K562 (cell line): Measurements from ENCODE around the gene ZNF12. TPM values are rescaled to one million over a fixed set of nuclear protein-coding genes. Genes with fewer than 3 reads are reported as not detected.

ENCODE experiments used
- MIER1 ChIP-seq: fragments of 450-650 bp; IDR thresholded peaks from 2 replicates; pipeline ENCODE4 v1.6.1; 2016; ENCODE audit warnings: antibody characterized with exemption, mild to moderate bottlenecking, low read depth
- RAD51 ChIP-seq: fragments of 450-650 bp; IDR thresholded peaks from 2 replicates; pipeline ENCODE4 v1.7.1; 2016; ENCODE audit warnings: low read depth, mild to moderate bottlenecking, borderline replicate concordance
- SMARCA4 ChIP-seq: fragments of 450-650 bp; IDR thresholded peaks from 2 replicates; pipeline ENCODE4 v1.6.1; 2016
- ZNF444 ChIP-seq: fragments of 250-450 bp; sonication (Bioruptor Pico); IDR thresholded peaks from 2 replicates; pipeline ENCODE4 v1.4.0; 2020; ENCODE audit warnings: mild to moderate bottlenecking, moderate library complexity
- ZNF639 ChIP-seq, 2 experiments: fragments of 200-800 bp in 1 of 2; sonication (Bioruptor generic) in 1 of 2; sonication (generic) in 1 of 2; formaldehyde crosslinking in 1 of 2; IDR thresholded peaks in 1 of 2; conservative IDR thresholded peaks in 1 of 2; 2 replicates each; pipeline versions ENCODE4 v1.5.0 to v1.6.1; 2016 to 2020; ENCODE audit warnings: missing compliant biosample characterization in 1 of 2, missing genetic modification characterization in 1 of 2, missing genetic modification reagents in 1 of 2
- ZNF696 ChIP-seq: fragments of 250-450 bp; sonication (Bioruptor Pico); conservative IDR thresholded peaks from 2 replicates; pipeline ENCODE4 v1.4.0; 2020; ENCODE audit warnings: mild to moderate bottlenecking, moderate library complexity
- polyA plus RNA-seq, 8 experiments: library from polyadenylated mRNA; depleted of rRNA in 4 of 8; stranded (reverse) in 5 of 8; unstranded in 3 of 8; fragments of >200 nt; fragmentation: Nextera tagmentation in 2 of 8; fragmentation: Illumina TruSeq in 1 of 8; extraction: Ambion mirVana in 2 of 8; extraction: Trizol in 1 of 8; gene quantifications; 2 replicates each; pipeline versions ENCODE4 v1.2.1 to v1.2.3, GENCODE V29; 2011 to 2014; ENCODE audit warnings: inconsistent platforms in 1 of 8, missing spikeins in 1 of 8
- total RNA-seq, 7 experiments: library from RNA; depleted of rRNA in 6 of 7; stranded (reverse); fragments of >200 nt in 6 of 7; fragmentation: Illumina TruSeq in 2 of 7; extraction: Trizol in 2 of 7; gene quantifications; 2 replicates each; pipeline versions ENCODE4 v1.2.1 to v1.2.3, GENCODE V29; 2011 to 2021; ENCODE audit warnings: low replicate concordance in 1 of 7
- TF ChIP-seq, protein P1 (sequence below): fragments of 450-650 bp; IDR thresholded peaks from 2 replicates; pipeline ENCODE4 v1.6.1; 2016; ENCODE audit warnings: low read depth
- TF ChIP-seq, protein P2 (sequence below): fragments of 150-350 bp; IDR thresholded peaks from 2 replicates; pipeline ENCODE4 v1.6.1; 2014; ENCODE audit warnings: low read depth, mild to moderate bottlenecking, low read length, borderline replicate concordance
- TF ChIP-seq, protein P3 (sequence below), 3 experiments: fragments of 200-800 bp in 1 of 3; fragments of 250-450 bp in 1 of 3; fragments of 450-650 bp in 1 of 3; sonication (Bioruptor Pico) in 1 of 3; sonication (Bioruptor generic) in 1 of 3; formaldehyde crosslinking in 1 of 3; IDR thresholded peaks; 2 replicates each; pipeline versions ENCODE4 v1.6.1 to v1.8.0; 2016 to 2022; ENCODE audit warnings: mild to moderate bottlenecking in 2 of 3, missing genetic modification characterization in 2 of 3, missing compliant biosample characterization in 1 of 3, moderate library complexity in 1 of 3

ZNF12 gene
- total and polyA plus RNA-seq, 9 of the 15 experiments (the other 6 are each of a cell fraction or from before 2014, with no cell fraction given) = 5.8 to 32.3 (median 18.9) TPM

DNA sequence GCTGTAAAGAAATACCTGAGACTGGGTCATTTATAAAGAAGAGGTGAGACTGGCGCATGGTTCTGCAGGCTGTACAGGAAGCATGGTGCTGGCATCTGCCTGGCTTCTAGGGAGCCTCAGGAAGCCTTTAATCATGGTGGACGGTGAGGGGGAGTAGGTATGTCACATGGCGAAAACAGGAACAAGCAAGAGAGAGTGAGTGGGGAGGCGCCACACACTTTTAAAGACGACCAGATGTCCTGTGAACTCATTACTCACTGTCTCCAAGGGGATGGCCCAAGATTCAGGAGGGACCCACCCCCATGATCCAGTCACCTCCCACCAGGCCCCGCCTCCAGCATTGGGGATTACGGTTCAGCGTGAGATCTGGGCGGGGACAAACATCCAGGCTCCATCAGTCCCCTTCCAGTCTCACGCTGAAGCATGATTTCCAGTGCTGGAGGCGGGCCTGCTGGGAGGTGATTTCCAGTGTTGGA, 66.5 kb downstream of the ZNF12 start (continued):
- TF ChIP-seq SMARCA4 (0 out of 2 replicates have a peak, but pooled peaks have one; percentile 26), ZNF639 (CRISPR knock-in tag; conservative IDR thresholded peaks at IDR 0.05 in 1 of 2, IDR thresholded peaks at IDR 0.05 in 1 of 2) (no peak), MIER1 (no peak), RAD51 (peak; percentile 83), ZNF444 (CRISPR knock-in tag) (no peak), ZNF696 (no peak)
- TF ChIP-seq, protein P1, sequence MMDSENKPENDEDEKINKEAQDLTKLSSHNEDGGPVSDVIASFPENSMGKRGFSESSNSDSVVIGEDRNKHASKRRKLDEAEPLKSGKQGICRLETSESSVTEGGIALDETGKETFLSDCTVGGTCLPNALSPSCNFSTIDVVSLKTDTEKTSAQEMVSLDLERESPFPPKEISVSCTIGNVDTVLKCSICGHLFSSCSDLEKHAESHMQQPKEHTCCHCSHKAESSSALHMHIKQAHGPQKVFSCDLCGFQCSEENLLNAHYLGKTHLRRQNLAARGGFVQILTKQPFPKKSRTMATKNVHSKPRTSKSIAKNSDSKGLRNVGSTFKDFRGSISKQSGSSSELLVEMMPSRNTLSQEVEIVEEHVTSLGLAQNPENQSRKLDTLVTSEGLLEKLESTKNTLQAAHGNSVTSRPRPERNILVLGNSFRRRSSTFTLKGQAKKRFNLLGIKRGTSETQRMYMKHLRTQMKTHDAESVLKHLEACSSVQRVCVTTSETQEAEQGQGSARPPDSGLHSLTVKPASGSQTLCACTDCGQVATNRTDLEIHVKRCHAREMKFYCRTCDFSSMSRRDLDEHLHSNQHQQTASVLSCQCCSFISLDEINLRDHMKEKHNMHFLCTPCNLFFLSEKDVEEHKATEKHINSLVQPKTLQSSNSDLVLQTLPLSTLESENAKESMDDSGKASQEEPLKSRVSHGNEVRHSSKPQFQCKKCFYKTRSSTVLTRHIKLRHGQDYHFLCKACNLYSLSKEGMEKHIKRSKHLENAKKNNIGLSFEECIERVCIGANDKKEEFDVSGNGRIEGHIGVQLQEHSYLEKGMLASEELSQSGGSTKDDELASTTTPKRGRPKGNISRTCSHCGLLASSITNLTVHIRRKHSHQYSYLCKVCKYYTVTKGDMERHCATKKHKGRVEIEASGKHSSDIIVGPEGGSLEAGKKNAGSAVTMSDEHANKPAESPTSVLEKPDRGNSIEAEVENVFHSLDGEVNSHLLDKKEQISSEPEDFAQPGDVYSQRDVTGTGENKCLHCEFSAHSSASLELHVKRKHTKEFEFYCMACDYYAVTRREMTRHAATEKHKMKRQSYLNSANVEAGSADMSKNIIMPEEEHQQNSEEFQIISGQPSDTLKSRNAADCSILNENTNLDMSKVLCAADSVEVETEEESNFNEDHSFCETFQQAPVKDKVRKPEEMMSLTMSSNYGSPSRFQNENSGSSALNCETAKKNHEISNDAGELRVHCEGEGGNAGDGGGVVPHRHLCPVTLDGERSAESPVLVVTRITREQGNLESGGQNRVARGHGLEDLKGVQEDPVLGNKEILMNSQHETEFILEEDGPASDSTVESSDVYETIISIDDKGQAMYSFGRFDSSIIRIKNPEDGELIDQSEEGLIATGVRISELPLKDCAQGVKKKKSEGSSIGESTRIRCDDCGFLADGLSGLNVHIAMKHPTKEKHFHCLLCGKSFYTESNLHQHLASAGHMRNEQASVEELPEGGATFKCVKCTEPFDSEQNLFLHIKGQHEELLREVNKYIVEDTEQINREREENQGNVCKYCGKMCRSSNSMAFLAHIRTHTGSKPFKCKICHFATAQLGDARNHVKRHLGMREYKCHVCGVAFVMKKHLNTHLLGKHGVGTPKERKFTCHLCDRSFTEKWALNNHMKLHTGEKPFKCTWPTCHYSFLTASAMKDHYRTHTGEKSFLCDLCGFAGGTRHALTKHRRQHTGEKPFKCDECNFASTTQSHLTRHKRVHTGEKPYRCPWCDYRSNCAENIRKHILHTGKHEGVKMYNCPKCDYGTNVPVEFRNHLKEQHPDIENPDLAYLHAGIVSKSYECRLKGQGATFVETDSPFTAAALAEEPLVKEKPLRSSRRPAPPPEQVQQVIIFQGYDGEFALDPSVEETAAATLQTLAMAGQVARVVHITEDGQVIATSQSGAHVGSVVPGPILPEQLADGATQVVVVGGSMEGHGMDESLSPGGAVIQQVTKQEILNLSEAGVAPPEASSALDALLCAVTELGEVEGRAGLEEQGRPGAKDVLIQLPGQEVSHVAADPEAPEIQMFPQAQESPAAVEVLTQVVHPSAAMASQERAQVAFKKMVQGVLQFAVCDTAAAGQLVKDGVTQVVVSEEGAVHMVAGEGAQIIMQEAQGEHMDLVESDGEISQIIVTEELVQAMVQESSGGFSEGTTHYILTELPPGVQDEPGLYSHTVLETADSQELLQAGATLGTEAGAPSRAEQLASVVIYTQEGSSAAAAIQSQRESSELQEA = no peak
- TF ChIP-seq, protein P2, sequence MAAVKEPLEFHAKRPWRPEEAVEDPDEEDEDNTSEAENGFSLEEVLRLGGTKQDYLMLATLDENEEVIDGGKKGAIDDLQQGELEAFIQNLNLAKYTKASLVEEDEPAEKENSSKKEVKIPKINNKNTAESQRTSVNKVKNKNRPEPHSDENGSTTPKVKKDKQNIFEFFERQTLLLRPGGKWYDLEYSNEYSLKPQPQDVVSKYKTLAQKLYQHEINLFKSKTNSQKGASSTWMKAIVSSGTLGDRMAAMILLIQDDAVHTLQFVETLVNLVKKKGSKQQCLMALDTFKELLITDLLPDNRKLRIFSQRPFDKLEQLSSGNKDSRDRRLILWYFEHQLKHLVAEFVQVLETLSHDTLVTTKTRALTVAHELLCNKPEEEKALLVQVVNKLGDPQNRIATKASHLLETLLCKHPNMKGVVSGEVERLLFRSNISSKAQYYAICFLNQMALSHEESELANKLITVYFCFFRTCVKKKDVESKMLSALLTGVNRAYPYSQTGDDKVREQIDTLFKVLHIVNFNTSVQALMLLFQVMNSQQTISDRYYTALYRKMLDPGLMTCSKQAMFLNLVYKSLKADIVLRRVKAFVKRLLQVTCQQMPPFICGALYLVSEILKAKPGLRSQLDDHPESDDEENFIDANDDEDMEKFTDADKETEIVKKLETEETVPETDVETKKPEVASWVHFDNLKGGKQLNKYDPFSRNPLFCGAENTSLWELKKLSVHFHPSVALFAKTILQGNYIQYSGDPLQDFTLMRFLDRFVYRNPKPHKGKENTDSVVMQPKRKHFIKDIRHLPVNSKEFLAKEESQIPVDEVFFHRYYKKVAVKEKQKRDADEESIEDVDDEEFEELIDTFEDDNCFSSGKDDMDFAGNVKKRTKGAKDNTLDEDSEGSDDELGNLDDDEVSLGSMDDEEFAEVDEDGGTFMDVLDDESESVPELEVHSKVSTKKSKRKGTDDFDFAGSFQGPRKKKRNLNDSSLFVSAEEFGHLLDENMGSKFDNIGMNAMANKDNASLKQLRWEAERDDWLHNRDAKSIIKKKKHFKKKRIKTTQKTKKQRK = no peak
- TF ChIP-seq, protein P3, sequence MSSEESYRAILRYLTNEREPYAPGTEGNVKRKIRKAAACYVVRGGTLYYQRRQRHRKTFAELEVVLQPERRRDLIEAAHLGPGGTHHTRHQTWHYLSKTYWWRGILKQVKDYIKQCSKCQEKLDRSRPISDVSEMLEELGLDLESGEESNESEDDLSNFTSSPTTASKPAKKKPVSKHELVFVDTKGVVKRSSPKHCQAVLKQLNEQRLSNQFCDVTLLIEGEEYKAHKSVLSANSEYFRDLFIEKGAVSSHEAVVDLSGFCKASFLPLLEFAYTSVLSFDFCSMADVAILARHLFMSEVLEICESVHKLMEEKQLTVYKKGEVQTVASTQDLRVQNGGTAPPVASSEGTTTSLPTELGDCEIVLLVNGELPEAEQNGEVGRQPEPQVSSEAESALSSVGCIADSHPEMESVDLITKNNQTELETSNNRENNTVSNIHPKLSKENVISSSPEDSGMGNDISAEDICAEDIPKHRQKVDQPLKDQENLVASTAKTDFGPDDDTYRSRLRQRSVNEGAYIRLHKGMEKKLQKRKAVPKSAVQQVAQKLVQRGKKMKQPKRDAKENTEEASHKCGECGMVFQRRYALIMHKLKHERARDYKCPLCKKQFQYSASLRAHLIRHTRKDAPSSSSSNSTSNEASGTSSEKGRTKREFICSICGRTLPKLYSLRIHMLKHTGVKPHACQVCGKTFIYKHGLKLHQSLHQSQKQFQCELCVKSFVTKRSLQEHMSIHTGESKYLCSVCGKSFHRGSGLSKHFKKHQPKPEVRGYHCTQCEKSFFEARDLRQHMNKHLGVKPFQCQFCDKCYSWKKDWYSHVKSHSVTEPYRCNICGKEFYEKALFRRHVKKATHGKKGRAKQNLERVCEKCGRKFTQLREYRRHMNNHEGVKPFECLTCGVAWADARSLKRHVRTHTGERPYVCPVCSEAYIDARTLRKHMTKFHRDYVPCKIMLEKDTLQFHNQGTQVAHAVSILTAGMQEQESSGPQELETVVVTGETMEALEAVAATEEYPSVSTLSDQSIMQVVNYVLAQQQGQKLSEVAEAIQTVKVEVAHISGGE (CRISPR knock-in tag; IDR thresholded peaks at IDR 0.05) = no peak
